ENCODE data around the gene SLC6A16.
"Not testable (repeated sequence)": the region's sequence is repeated elsewhere in the genome, so short reads cannot be mapped to it uniquely, and the experiment has no call there.

Gene SLC6A16

GRCh38 chr19:49344505-49345423, 19.8 kb upstream of the SLC6A16 start:
- no peak for DNase-seq

- no peak for DNase-seq
These were observed 18.1 kb upstream of the SLC6A16 start for GRCh38 chr19:49343123-49343522.

- DNase-seq, result no peak
These were observed 17.3 kb upstream of the SLC6A16 start for GRCh38 chr19:49342291-49342721.

- DNase-seq, result no peak
These were observed 16.1 kb upstream of the SLC6A16 start for GRCh38 chr19:49340865-49341718.

- no peak for DNase-seq
These were observed 15.3 kb upstream of the SLC6A16 start for GRCh38 chr19:49340069-49340864.

- no peak for DNase-seq
These were observed 14.5 kb upstream of the SLC6A16 start for GRCh38 chr19:49339301-49340068.

GRCh38 chr19:49338691-49339300, 13.8 kb upstream of the SLC6A16 start:
- no peak for DNase-seq

GRCh38 chr19:49338023-49338677, 13.2 kb upstream of the SLC6A16 start:
- DNase-seq, result no peak

- DNase-seq, result no peak
These were observed 12.5 kb upstream of the SLC6A16 start for GRCh38 chr19:49337267-49338022.

- DNase-seq, result no peak
These were observed 11.7 kb upstream of the SLC6A16 start for GRCh38 chr19:49336482-49337266.

GRCh38 chr19:49335784-49336481, 10.9 kb upstream of the SLC6A16 start:
- peak; percentile 14 for DNase-seq

- peak; percentile 38 for DNase-seq
These were observed 10.2 kb upstream of the SLC6A16 start, which contains the start of gene CD37 for GRCh38 chr19:49335071-49335783. Gene CD37 (plus strand): TSS chr19:49335406. CDS start chr19:49335541, 135 bp downstream.

GRCh38 chr19:49333811-49334288, 8.9 kb upstream of the SLC6A16 start:
- DNase-seq, result peak; percentile 57

- DNase-seq, result no peak
These were observed 8.4 kb upstream of the SLC6A16 start for GRCh38 chr19:49333418-49333805.

GRCh38 chr19:49332691-49333417, 7.9 kb upstream of the SLC6A16 start:
- not testable (repeated sequence) for DNase-seq

GRCh38 chr19:49331616-49332055, 6.6 kb upstream of the SLC6A16 start:
- peak; percentile 48 for DNase-seq

- DNase-seq, result not testable (repeated sequence)
These were observed 6.2 kb upstream of the SLC6A16 start for GRCh38 chr19:49331187-49331586.
